CD4-positive, CD25-positive, alpha-beta regulatory T cell (primary cell): ENCODE results near the gene ATXN10. TPM values are rescaled to one million over a fixed set of nuclear protein-coding genes. Genes with fewer than 3 reads are reported as not detected.

Experiments used
- ATAC-seq, 2 donors: fragments of 150-1000 bp; cut with Tn5 transposase; one replicate each; pipeline ENCODE4 v1.10.0; 2021; ENCODE audit warnings: low read depth in 2 of 2, moderate number of reproducible peaks in 2 of 2, moderate library complexity in 1 of 2
- DNase-seq, 3 donors: peaks; one replicate each; pipeline versions ENCODE4 v3.0.0 to v3.0.0-alpha.2; 2012 to 2022; ENCODE audit warnings: mixed read lengths in 1 of 3
- H3K27ac ChIP-seq: one replicate; pipeline ENCODE4 v1.7.0; 2013; ENCODE audit warnings: mild to moderate bottlenecking, low read length; ENCODE audit not compliant: insufficient read depth, poor library complexity, severe bottlenecking
- H3K27me3 ChIP-seq: one replicate; pipeline ENCODE4 v1.7.0; 2013; ENCODE audit warnings: low read length; ENCODE audit not compliant: control insufficient read depth, insufficient read depth
- H3K36me3 ChIP-seq: one replicate; pipeline ENCODE4 v1.7.0; 2013; ENCODE audit warnings: mild to moderate bottlenecking, low read length, moderate library complexity; ENCODE audit not compliant: control insufficient read depth, insufficient read depth
- H3K4me1 ChIP-seq: 2 replicates; pipeline ENCODE4 v1.7.0; 2013; ENCODE audit warnings: mild to moderate bottlenecking, low read length; ENCODE audit not compliant: insufficient read depth, control insufficient read depth, poor library complexity, severe bottlenecking
- H3K4me3 ChIP-seq: one replicate; pipeline ENCODE4 v1.7.0; 2013; ENCODE audit warnings: low read depth, mild to moderate bottlenecking, low read length, moderate library complexity
- H3K9me3 ChIP-seq, 2 experiments: 1 replicate in 1 of 2; 2 replicates in 1 of 2; pipeline ENCODE4 v1.7.0; 2013; ENCODE audit warnings: low read length in 2 of 2, mild to moderate bottlenecking in 1 of 2, moderate library complexity in 1 of 2; ENCODE audit not compliant: control insufficient read depth in 2 of 2
- H3K27ac Mint-ChIP-seq, 3 donors: one replicate each; pipeline ENCODE4 v1.8.0; 2020 to 2022; ENCODE audit warnings: mild to moderate bottlenecking in 3 of 3, mixed read lengths in 3 of 3, moderate library complexity in 2 of 3
- H3K27me3 Mint-ChIP-seq: one replicate; pipeline ENCODE4 v1.8.0; 2022; ENCODE audit warnings: mild to moderate bottlenecking, mixed read lengths
- H3K36me3 Mint-ChIP-seq: one replicate; pipeline ENCODE4 v1.8.0; 2020; ENCODE audit warnings: mixed read lengths
- H3K4me1 Mint-ChIP-seq, 4 donors: one replicate each; pipeline ENCODE4 v1.8.0; 2020 to 2022; ENCODE audit warnings: mixed read lengths in 4 of 4, mild to moderate bottlenecking in 1 of 4
- H3K4me3 Mint-ChIP-seq, 4 donors: one replicate each; pipeline ENCODE4 v1.8.0; 2020 to 2022; ENCODE audit warnings: mild to moderate bottlenecking in 4 of 4, mixed read lengths in 4 of 4, moderate library complexity in 3 of 4
- H3K9me3 Mint-ChIP-seq, 7 donors: one replicate each; pipeline ENCODE4 v1.8.0; 2020 to 2022; ENCODE audit warnings: mixed read lengths in 7 of 7, mild to moderate bottlenecking in 3 of 7, moderate library complexity in 2 of 7
- polyA plus RNA-seq, 4 donors: library from polyadenylated mRNA; unstranded; fragments of 300-500 nt; fragmentation: Illumina TruSeq; gene quantifications; one replicate each; pipeline ENCODE4 v1.2.3, GENCODE V29; 2021
- total RNA-seq: library from RNA; stranded (reverse); gene quantifications from one replicate; pipeline ENCODE4 v1.2.3, GENCODE V29; 2022

Gene ATXN10
- total and polyA plus RNA-seq, 5 donors from 2014 or later = 61.7 to 107 (median 80.6) TPM

DNA sequence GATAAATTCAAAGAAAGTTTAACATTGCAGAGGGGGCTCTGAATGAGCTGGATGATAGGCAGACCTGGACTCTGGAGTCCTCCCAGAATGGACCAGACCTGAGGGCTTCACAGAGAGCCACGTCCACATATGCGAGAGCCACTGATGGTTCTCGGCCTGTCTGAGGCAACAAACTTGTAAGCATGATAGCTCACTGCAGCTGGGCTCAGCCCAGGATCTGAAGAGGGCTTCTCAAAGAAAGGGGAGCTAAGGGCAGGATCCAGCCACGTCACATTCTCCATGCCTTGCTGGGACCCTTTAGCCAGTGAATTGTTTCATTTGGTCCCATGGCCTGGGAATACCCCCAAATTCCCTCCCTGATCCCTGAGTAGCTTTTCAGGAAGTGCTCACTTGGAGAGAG lies 98.9 kb downstream of the ATXN10 start:
- ATAC-seq (no peak), DNase-seq (no peak)
- H3K27me3 Mint-ChIP-seq = no peaks in the 10 kb centered on the region
- peaks cover 0 to 2% (median 0%) of the 10 kb centered on the region in 7 donors for H3K9me3 Mint-ChIP-seq
- Histone ChIP-seq H3K36me3 (peaks cover 5% of the 10 kb centered on the region), H3K4me3 (no peak overlapping the region), H3K9me3 (no peaks in the 10 kb centered on the region), H3K27ac (no peak overlapping the region), H3K4me1 (no peaks in the 10 kb centered on the region), H3K27me3 (no peaks in the 10 kb centered on the region)
- H3K4me1 Mint-ChIP-seq = peaks cover 8 to 34% (median 12%) of the 10 kb centered on the region in 4 donors
- peaks cover 41% of the 10 kb centered on the region for H3K36me3 Mint-ChIP-seq
- no peak overlapping the region for H3K27ac Mint-ChIP-seq
- no peak overlapping the region for H3K4me3 Mint-ChIP-seq

GRCh38 chr22:45771057-45771456 lies 99.4 kb downstream of the ATXN10 start:
- DNase-seq = no peak
- no peak overlapping the region for H3K4me3 ChIP-seq
- peaks cover 7% of the 10 kb centered on the region for H3K36me3 ChIP-seq
- no peak overlapping the region for H3K4me3 Mint-ChIP-seq
- H3K27ac ChIP-seq = no peak overlapping the region
- no peak for ATAC-seq
- peaks cover 40% of the 10 kb centered on the region for H3K36me3 Mint-ChIP-seq
- no peaks in the 10 kb centered on the region for H3K27me3 ChIP-seq
- H3K9me3 Mint-ChIP-seq = peaks cover 0 to 2% (median 0%) of the 10 kb centered on the region in 7 donors
- no peaks in the 10 kb centered on the region for H3K27me3 Mint-ChIP-seq
- no peaks in the 10 kb centered on the region for H3K9me3 ChIP-seq
- H3K4me1 ChIP-seq = no peaks in the 10 kb centered on the region
- peaks cover 10 to 34% (median 15%) of the 10 kb centered on the region in 4 donors for H3K4me1 Mint-ChIP-seq
- no peak overlapping the region for H3K27ac Mint-ChIP-seq

DNA sequence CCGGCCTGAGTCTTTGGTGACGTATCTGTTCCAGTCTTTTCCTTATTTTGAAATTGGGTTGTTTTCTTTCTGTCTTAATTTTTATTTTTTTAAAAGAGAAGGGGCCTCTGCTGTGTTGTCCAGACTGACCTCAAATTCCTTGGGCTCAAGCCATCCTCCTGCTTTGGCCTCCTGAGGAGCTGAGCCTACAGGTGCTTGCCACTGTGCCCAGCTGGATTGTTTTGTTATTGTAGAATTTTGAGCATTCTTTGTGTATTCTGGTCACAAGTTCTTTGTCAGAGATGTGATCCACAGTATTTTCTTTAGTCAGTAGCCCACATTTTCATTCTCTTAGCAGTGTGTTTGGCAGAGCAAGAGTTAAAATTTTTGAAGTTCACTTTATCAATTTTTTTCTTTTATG lies 100.1 kb downstream of the ATXN10 start:
- Histone ChIP-seq H3K4me1 (no peaks in the 10 kb centered on the region), H3K9me3 (no peaks in the 10 kb centered on the region), H3K4me3 (no peak overlapping the region), H3K27me3 (no peaks in the 10 kb centered on the region), H3K36me3 (peaks cover 7% of the 10 kb centered on the region), H3K27ac (no peak overlapping the region)
- no peak overlapping the region for H3K4me3 Mint-ChIP-seq
- no peaks in the 10 kb centered on the region for H3K27me3 Mint-ChIP-seq
- no peak for ATAC-seq
- H3K4me1 Mint-ChIP-seq = peaks cover 9 to 41% (median 15%) of the 10 kb centered on the region in 4 donors
- no peak for DNase-seq
- no peak overlapping the region for H3K27ac Mint-ChIP-seq
- H3K9me3 Mint-ChIP-seq = peaks cover 0 to 2% (median 0%) of the 10 kb centered on the region in 7 donors
- peaks cover 40% of the 10 kb centered on the region for H3K36me3 Mint-ChIP-seq

- H3K4me3 Mint-ChIP-seq = no peak overlapping the region
- Histone ChIP-seq H3K36me3 (peaks cover 7% of the 10 kb centered on the region), H3K27ac (no peak overlapping the region), H3K27me3 (no peaks in the 10 kb centered on the region), H3K4me3 (no peak overlapping the region), H3K4me1 (no peaks in the 10 kb centered on the region), H3K9me3 (no peaks in the 10 kb centered on the region)
- ATAC-seq (no peak), DNase-seq (no peak)
- H3K36me3 Mint-ChIP-seq = peaks cover 45% of the 10 kb centered on the region
- H3K4me1 Mint-ChIP-seq = peaks cover 10 to 40% (median 19%) of the 10 kb centered on the region in 4 donors
- peaks cover 0 to 2% (median 0%) of the 10 kb centered on the region in 7 donors for H3K9me3 Mint-ChIP-seq
- H3K27me3 Mint-ChIP-seq = no peaks in the 10 kb centered on the region
- H3K27ac Mint-ChIP-seq = no peak overlapping the region
These were observed 101.1 kb downstream of the ATXN10 start for GRCh38 chr22:45772743-45773142.

GRCh38 chr22:45774001-45774670 lies 102.5 kb downstream of the ATXN10 start:
- Histone ChIP-seq H3K4me1 (no peaks in the 10 kb centered on the region), H3K9me3 (no peaks in the 10 kb centered on the region), H3K27ac (no peak overlapping the region), H3K36me3 (peaks cover 7% of the 10 kb centered on the region), H3K4me3 (no peak overlapping the region), H3K27me3 (no peaks in the 10 kb centered on the region)
- Mint-ChIP-seq H3K27me3 (no peaks in the 10 kb centered on the region), H3K4me1 (peaks cover 10 to 29% (median 16%) of the 10 kb centered on the region in 4 donors), H3K9me3 (peaks cover 0 to 1% (median 0%) of the 10 kb centered on the region in 7 donors), H3K4me3 (no peak overlapping the region), H3K27ac (no peak overlapping the region), H3K36me3 (peaks cover 35% of the 10 kb centered on the region)
- no peak for ATAC-seq
- no peak for DNase-seq

GRCh38 chr22:45775062-45775461 lies 103.4 kb downstream of the ATXN10 start:
- Histone ChIP-seq H3K9me3 (no peaks in the 10 kb centered on the region), H3K4me3 (no peak overlapping the region), H3K4me1 (no peaks in the 10 kb centered on the region), H3K36me3 (peaks cover 7% of the 10 kb centered on the region), H3K27ac (no peak overlapping the region), H3K27me3 (no peaks in the 10 kb centered on the region)
- Mint-ChIP-seq H3K27ac (no peak overlapping the region), H3K4me3 (no peak overlapping the region), H3K36me3 (peaks cover 34% of the 10 kb centered on the region), H3K4me1 (peaks cover 10 to 28% (median 15%) of the 10 kb centered on the region in 4 donors), H3K27me3 (no peaks in the 10 kb centered on the region), H3K9me3 (peaks cover 0 to 1% (median 0%) of the 10 kb centered on the region in 7 donors)
- ATAC-seq = no peak
- DNase-seq = no peak

DNA sequence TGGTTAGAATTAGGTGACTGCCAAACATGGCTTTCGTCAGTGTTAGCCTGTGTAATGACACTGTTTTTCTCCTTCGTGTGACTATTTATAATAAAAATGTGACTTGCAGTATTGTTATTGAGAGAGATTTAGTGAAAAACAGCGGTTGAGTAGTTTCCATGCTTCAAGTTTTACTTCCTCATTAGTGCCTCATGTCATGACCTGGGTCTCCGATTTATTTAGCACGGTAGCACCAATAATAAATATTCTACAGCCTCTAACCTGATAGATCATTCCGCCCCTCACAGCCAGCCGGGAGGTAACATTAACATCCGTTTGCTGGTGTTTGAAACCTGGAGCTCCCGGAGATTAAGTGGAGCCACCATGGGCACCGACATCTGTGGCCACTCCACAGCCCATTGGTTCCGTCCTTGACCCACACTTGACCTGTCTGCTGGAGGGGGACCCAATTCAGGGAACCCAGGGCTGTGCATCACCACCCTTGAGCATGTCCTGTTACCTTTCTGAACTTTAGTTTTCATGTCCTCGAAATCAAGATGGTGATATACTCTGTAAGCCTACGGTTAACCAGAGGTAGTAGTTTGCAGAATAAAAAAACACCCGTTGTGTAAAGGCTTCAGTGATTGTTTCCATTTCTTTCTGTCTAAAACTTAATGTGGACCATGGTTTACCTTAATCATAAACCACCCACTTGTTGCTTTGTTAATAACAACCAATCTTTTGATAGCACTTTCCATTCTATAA lies 104.1 kb downstream of the ATXN10 start:
- H3K4me1 Mint-ChIP-seq = peaks cover 10 to 25% (median 13%) of the 10 kb centered on the region in 4 donors
- H3K9me3 ChIP-seq = no peaks in the 10 kb centered on the region
- H3K36me3 Mint-ChIP-seq = peaks cover 36% of the 10 kb centered on the region
- no peaks in the 10 kb centered on the region for H3K27me3 ChIP-seq
- H3K27ac Mint-ChIP-seq = peak overlapping the region in 1 of 3 donors; percentile 5
- H3K4me3 Mint-ChIP-seq = no peak overlapping the region
- no peaks in the 10 kb centered on the region for H3K27me3 Mint-ChIP-seq
- DNase-seq (no peak), ATAC-seq (no peak)
- no peak overlapping the region for H3K4me3 ChIP-seq
- no peak overlapping the region for H3K27ac ChIP-seq
- no peaks in the 10 kb centered on the region for H3K4me1 ChIP-seq
- H3K9me3 Mint-ChIP-seq = peaks cover 0 to 1% (median 0%) of the 10 kb centered on the region in 7 donors
- H3K36me3 ChIP-seq = peaks cover 4% of the 10 kb centered on the region
